ENCODE data around the gene PRPF19.

PRPF19 gene

GRCh38 chr11:60864856-60865513, 41.4 kb downstream of the PRPF19 start:
- no peaks in the 10 kb centered on the region for H3K27me3 ChIP-seq (ENCODE audit: insufficient read depth, low read depth, severe bottlenecking)
- TF ChIP-seq CTCF (IDR thresholded peaks at IDR 0.05; ENCODE audit: low read depth, low read length) = no peak

DNA sequence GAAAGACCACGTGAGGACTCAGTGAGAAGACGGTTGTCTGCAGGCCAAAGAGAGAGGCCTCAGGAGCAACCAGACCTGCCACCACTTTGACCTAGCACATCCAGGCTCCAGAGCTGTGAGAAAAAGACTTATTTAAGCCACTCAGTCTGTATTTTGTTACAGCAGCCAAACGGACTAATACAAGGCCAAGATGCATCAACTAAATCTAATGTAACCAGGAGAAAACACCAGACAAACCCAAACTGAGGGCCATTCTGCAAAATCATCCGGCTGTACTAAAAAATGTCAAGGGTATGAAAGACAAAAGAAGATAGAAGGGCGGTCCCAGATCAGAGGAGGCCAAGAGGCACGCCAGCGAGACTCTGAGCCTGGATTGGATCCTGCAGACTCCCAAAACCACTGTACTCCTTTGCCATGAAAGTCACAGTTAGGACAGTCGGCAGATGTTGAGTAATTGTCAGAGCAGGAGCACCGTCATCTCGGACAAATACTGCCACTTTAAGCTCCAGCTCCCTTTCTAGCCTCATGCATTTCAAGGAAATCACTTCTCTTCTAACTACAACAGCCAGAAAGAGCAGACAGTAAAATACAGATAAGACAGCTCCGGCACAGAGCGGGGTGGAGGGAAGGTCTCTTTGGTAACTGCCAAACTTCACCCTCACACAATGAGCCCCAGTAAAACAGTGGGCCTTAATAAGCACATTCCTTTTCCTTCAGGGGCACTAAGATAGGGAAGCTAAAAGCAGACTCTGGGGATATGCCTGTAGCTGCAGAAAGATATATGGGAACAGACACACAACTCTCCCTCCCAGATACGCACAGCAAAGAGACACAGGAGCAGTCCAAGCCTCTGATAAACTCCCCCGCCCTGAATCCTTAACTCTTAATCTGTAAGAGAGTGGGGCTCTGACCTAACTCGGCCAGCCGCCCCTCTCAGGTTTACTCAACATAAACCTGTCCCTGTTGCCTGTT, 42.5 kb downstream of the PRPF19 start:
- Histone ChIP-seq H3K4me3 (ENCODE audit: low read depth, low read length) (no peak overlapping the region), H3K9me3 (ENCODE audit: severe bottlenecking) (no peaks in the 10 kb centered on the region), H3K27ac (no peak overlapping the region), H3K36me3 (no peaks in the 10 kb centered on the region), H3K27me3 (ENCODE audit: insufficient read depth, low read depth, severe bottlenecking) (no peaks in the 10 kb centered on the region)
- no peak for TF ChIP-seq CTCF (IDR thresholded peaks at IDR 0.05; ENCODE audit: low read depth, low read length)
- DNase-seq = peak; percentile 1

More at GRCh38 chr11:60864856-60865513, 41.4 kb downstream of the PRPF19 start:
- Histone ChIP-seq H3K36me3 (no peaks in the 10 kb centered on the region), H3K9me3 (ENCODE audit: severe bottlenecking) (no peaks in the 10 kb centered on the region), H3K27ac (no peak overlapping the region), H3K4me3 (ENCODE audit: low read depth, low read length) (no peak overlapping the region)
- DNase-seq = no peak

DNA sequence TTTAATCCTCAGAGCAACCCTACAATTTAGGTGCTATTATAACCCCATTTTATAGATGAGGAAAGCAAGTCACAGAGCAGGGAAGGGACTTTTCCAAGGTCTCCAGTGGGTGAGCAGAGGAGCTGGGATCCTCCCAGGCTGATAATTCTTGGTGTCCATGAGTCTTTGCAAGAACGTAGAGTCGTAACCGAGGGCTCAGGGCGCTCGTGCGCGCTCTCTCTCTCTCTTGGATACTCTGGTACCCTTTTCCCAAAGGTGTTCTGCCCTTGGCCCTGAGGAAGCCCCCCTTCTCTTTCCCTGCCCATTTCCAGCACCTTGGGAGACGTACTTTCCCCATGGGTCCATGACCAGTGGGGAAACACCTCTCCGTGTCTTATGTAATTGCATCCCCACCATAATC, 44.2 kb downstream of the PRPF19 start:
- H3K27ac ChIP-seq = no peak overlapping the region

GRCh38 chr11:60860943-60861342, 45.4 kb downstream of the PRPF19 start:
- DNase-seq = no peak
- Histone ChIP-seq H3K36me3 (no peaks in the 10 kb centered on the region), H3K9me3 (ENCODE audit: severe bottlenecking) (no peaks in the 10 kb centered on the region), H3K4me3 (ENCODE audit: low read depth, low read length) (no peak overlapping the region), H3K27me3 (ENCODE audit: insufficient read depth, low read depth, severe bottlenecking) (no peaks in the 10 kb centered on the region), H3K27ac (no peak overlapping the region)
- TF ChIP-seq CTCF (IDR thresholded peaks at IDR 0.05; ENCODE audit: low read depth, low read length) = no peak

More for the DNA sequence above, 44.2 kb downstream of the PRPF19 start:
- Histone ChIP-seq H3K27me3 (ENCODE audit: insufficient read depth, low read depth, severe bottlenecking) (no peaks in the 10 kb centered on the region), H3K9me3 (ENCODE audit: severe bottlenecking) (no peaks in the 10 kb centered on the region), H3K4me3 (ENCODE audit: low read depth, low read length) (no peak overlapping the region), H3K36me3 (no peaks in the 10 kb centered on the region)
- peak; percentile 0 for DNase-seq
- TF ChIP-seq CTCF (IDR thresholded peaks at IDR 0.05; ENCODE audit: low read depth, low read length) = no peak

DNA sequence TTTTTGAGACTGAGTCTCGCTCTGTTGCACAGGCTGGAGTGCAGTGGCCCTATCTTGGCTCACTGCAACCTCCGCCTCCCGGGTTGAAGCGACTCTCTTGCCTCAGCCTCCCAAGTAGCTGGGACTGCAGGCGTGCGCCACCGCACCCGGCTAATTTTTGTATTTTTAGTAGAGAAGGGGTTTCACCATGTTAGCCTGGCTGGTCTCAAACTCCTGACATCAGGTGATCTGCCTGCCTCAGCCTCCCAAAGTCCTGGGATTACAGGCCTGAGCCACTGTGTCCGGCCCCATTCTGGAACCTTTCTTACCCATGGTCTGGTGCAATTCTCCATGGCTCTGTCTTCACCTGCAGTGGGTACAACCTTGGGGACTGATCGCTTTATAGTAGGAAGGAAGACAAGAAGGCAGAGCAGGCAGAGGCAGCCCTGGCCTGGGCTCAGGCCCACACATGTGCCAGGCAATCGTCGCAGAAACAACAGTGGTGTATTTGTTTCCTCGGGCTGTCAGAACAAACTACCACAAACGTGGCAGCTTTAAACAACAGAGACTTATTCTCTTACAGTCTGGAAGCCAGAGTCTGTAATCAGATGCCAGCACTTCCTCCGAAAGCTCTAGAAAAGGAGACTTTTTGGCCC, 46.7 kb downstream of the PRPF19 start:
- Histone ChIP-seq H3K27ac (no peak overlapping the region), H3K9me3 (ENCODE audit: severe bottlenecking) (no peaks in the 10 kb centered on the region), H3K27me3 (ENCODE audit: insufficient read depth, low read depth, severe bottlenecking) (no peaks in the 10 kb centered on the region), H3K36me3 (no peaks in the 10 kb centered on the region), H3K4me3 (ENCODE audit: low read depth, low read length) (no peak overlapping the region)
- DNase-seq = no peak
- TF ChIP-seq CTCF (IDR thresholded peaks at IDR 0.05; ENCODE audit: low read depth, low read length) = no peak
